ENCODE data around the gene ANGPTL2.

DNA sequence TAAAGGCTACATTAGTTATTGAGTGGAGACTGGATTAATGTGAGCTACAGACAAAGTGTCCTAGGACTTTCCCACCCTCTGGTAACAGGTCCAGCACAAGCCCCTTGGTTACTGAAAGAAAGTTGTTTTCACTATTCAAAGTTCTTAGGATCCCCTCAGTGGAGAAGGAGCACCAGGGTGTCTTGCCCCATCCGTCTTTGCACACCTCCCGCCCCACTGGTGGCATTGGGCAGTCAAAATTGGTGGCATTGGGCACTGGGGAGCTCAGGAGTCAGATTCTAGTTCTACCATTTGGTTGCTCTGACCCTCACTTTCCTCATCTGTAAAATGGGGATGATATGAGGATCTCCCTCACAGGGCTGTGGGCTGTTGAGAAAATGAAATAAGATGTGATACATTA is 2.4 kb upstream of the ANGPTL2 start:
- TF ChIP-seq JUND (IDR thresholded peaks at IDR 0.05) (no peak), YY1 (IDR thresholded peaks at IDR 0.05; ENCODE audit: low read depth) (no peak), CTCF (IDR thresholded peaks at IDR 0.05) (no peak), RAD21 (IDR thresholded peaks at IDR 0.05; ENCODE audit: low read length) (no peak), GABPA (IDR thresholded peaks at IDR 0.05; ENCODE audit: low read depth) (no peak), SMC3 (IDR thresholded peaks at IDR 0.05; ENCODE audit: low read depth, low read length) (no peak), MAX (IDR thresholded peaks at IDR 0.05; ENCODE audit: low read depth) (no peak), ELF1 (IDR thresholded peaks at IDR 0.05) (no peak), CHD2 (IDR thresholded peaks at IDR 0.05; ENCODE audit: low read length, partially characterized antibody) (no peak)
- TF ChIP-seq, protein P1, sequence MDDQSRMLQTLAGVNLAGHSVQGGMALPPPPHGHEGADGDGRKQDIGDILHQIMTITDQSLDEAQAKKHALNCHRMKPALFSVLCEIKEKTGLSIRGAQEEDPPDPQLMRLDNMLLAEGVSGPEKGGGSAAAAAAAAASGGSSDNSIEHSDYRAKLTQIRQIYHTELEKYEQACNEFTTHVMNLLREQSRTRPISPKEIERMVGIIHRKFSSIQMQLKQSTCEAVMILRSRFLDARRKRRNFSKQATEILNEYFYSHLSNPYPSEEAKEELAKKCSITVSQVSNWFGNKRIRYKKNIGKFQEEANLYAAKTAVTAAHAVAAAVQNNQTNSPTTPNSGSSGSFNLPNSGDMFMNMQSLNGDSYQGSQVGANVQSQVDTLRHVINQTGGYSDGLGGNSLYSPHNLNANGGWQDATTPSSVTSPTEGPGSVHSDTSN (IDR thresholded peaks at IDR 0.05): no peak
- TF ChIP-seq, protein P2, sequence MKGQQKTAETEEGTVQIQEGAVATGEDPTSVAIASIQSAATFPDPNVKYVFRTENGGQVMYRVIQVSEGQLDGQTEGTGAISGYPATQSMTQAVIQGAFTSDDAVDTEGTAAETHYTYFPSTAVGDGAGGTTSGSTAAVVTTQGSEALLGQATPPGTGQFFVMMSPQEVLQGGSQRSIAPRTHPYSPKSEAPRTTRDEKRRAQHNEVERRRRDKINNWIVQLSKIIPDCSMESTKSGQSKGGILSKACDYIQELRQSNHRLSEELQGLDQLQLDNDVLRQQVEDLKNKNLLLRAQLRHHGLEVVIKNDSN (IDR thresholded peaks at IDR 0.05; ENCODE audit: borderline replicate concordance, low read depth): no peak

Measured in SK-N-SH (cell line).